Measurements from ENCODE around the gene KCNQ4. TPM values are rescaled to one million over a fixed set of nuclear protein-coding genes. Genes with fewer than 3 reads are reported as not detected.
A peak's percentile ranks its signal among the peaks of the same experiment; 100 is the strongest.

KCNQ4 gene
- total RNA-seq, 1 donor from 2014 or later, result under 0.01 TPM

- H3K4me3 ChIP-seq (ENCODE audit: low read depth, low read length), result no peak overlapping the region
- no peaks in the 10 kb centered on the region for H3K36me3 ChIP-seq (ENCODE audit: control insufficient read depth, insufficient read depth, low read length)
- no peaks in the 10 kb centered on the region for H3K27me3 ChIP-seq (ENCODE audit: control insufficient read depth, insufficient read depth, low read length)
- no peak for TF ChIP-seq CTCF (IDR thresholded peaks at IDR 0.05; ENCODE audit: insufficient read depth, low read length, severe bottlenecking)
- no peak for DNase-seq (ENCODE audit: low read depth)
- no peak for FAIRE-seq
Observed at GRCh38 chr1:40793617-40794016, 10.0 kb downstream of the KCNQ4 start.

- no peak for FAIRE-seq
- Histone ChIP-seq H3K36me3 (ENCODE audit: control insufficient read depth, insufficient read depth, low read length) (no peaks in the 10 kb centered on the region), H3K4me3 (ENCODE audit: low read depth, low read length) (no peak overlapping the region), H3K27me3 (ENCODE audit: control insufficient read depth, insufficient read depth, low read length) (no peaks in the 10 kb centered on the region)
- TF ChIP-seq CTCF (IDR thresholded peaks at IDR 0.05; ENCODE audit: insufficient read depth, low read length, severe bottlenecking), result no peak
- DNase-seq (ENCODE audit: low read depth), result no peak
Observed at GRCh38 chr1:40794048-40794447, 10.5 kb downstream of the KCNQ4 start.

GRCh38 chr1:40794974-40795715 is 11.6 kb downstream of the KCNQ4 start:
- no peak for TF ChIP-seq CTCF (IDR thresholded peaks at IDR 0.05; ENCODE audit: insufficient read depth, low read length, severe bottlenecking)
- FAIRE-seq (no peak), DNase-seq (ENCODE audit: low read depth) (no peak)

GRCh38 chr1:40795811-40796586 is 12.4 kb downstream of the KCNQ4 start:
- no peak overlapping the region for H3K4me3 ChIP-seq (ENCODE audit: low read depth, low read length)
- H3K27me3 ChIP-seq (ENCODE audit: control insufficient read depth, insufficient read depth, low read length), result no peaks in the 10 kb centered on the region
- no peaks in the 10 kb centered on the region for H3K36me3 ChIP-seq (ENCODE audit: control insufficient read depth, insufficient read depth, low read length)
- FAIRE-seq (peak; percentile 47), DNase-seq (ENCODE audit: low read depth) (no peak)
- no peak for TF ChIP-seq CTCF (IDR thresholded peaks at IDR 0.05; ENCODE audit: insufficient read depth, low read length, severe bottlenecking)

More at GRCh38 chr1:40794974-40795715, 11.6 kb downstream of the KCNQ4 start:
- Histone ChIP-seq H3K4me3 (ENCODE audit: low read depth, low read length) (no peak overlapping the region), H3K36me3 (ENCODE audit: control insufficient read depth, insufficient read depth, low read length) (no peaks in the 10 kb centered on the region), H3K27me3 (ENCODE audit: control insufficient read depth, insufficient read depth, low read length) (no peaks in the 10 kb centered on the region)

- FAIRE-seq, result no peak
- no peak for DNase-seq (ENCODE audit: low read depth)
- no peak for TF ChIP-seq CTCF (IDR thresholded peaks at IDR 0.05; ENCODE audit: insufficient read depth, low read length, severe bottlenecking)
- Histone ChIP-seq H3K27me3 (ENCODE audit: control insufficient read depth, insufficient read depth, low read length) (no peaks in the 10 kb centered on the region), H3K4me3 (ENCODE audit: low read depth, low read length) (no peak overlapping the region), H3K36me3 (ENCODE audit: control insufficient read depth, insufficient read depth, low read length) (no peaks in the 10 kb centered on the region)
Observed at GRCh38 chr1:40796939-40797667, 13.5 kb downstream of the KCNQ4 start.

Measured in bronchial epithelial cell (primary cell).